Erythroblast (primary cell): Measurements from ENCODE around the gene FGG.

ENCODE experiments used
- GATA1 ChIP-seq: IDR thresholded peaks from 2 replicates; pipeline ENCODE4 v1.6.1; 2011; ENCODE audit warnings: low read depth, mild to moderate bottlenecking, control low read depth, low read length, moderate library complexity
- POLR2A ChIP-seq: IDR thresholded peaks from 2 replicates; pipeline ENCODE4 v1.6.1; 2011; ENCODE audit warnings: mild to moderate bottlenecking, low read length

- no peak for TF ChIP-seq POLR2A
- no peak for TF ChIP-seq GATA1
Observed at GRCh38 chr4:154564311-154564710, 48.1 kb downstream of the FGG start.
